NB4 (cell line): ENCODE measurements around the gene STAG2.
"Not testable (repeated sequence)": the region's sequence is repeated elsewhere in the genome, so short reads cannot be mapped to it uniquely, and the experiment has no call there.

ENCODE experiments used
- DNase-seq: peaks from one replicate; pipeline ENCODE4 v3.0.0; 2010; ENCODE audit warnings: low read depth
- H3K4me3 ChIP-seq: one replicate; pipeline ENCODE4 v1.5.1; 2011; ENCODE audit warnings: mild to moderate bottlenecking, low read depth, low read length, moderate library complexity
- MYC ChIP-seq: IDR thresholded peaks from 2 replicates; pipeline ENCODE4 v1.6.1; 2011; ENCODE audit warnings: low read depth, low read length
- POLR2A ChIP-seq: IDR thresholded peaks from 2 replicates; pipeline ENCODE4 v1.6.1; 2011; ENCODE audit warnings: mild to moderate bottlenecking; ENCODE audit not compliant: insufficient read length; ENCODE audit errors: extremely low read depth
- TF ChIP-seq, protein P1 (sequence below): IDR thresholded peaks from one replicate; pipeline ENCODE4 v1.5.1; 2012; ENCODE audit warnings: low read depth, low read length
- TF ChIP-seq, protein P2 (sequence below): IDR thresholded peaks from 2 replicates; pipeline ENCODE4 v1.6.1; 2011; ENCODE audit warnings: low read depth, low read length

The STAG2 gene

DNA sequence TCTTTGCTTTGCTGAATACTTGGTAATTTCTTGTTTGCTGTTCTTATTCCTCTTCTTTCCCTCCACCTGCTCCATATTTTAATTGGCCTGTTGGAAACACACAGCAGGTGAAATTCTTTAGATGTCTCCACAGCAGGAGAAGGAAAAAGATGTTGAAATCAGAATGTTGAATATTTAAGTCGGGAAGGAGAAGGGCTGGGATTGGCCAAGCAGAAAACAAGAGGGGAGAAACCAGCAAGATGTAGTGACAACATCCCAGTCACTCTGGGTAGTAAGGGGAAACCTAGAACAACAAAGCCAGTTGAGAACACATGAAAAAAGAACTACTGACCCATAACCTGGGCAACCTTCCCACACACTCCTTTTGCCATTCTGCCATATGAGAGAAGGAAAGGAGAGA lies 37.3 kb upstream of the STAG2 start:
- TF ChIP-seq, protein P1, sequence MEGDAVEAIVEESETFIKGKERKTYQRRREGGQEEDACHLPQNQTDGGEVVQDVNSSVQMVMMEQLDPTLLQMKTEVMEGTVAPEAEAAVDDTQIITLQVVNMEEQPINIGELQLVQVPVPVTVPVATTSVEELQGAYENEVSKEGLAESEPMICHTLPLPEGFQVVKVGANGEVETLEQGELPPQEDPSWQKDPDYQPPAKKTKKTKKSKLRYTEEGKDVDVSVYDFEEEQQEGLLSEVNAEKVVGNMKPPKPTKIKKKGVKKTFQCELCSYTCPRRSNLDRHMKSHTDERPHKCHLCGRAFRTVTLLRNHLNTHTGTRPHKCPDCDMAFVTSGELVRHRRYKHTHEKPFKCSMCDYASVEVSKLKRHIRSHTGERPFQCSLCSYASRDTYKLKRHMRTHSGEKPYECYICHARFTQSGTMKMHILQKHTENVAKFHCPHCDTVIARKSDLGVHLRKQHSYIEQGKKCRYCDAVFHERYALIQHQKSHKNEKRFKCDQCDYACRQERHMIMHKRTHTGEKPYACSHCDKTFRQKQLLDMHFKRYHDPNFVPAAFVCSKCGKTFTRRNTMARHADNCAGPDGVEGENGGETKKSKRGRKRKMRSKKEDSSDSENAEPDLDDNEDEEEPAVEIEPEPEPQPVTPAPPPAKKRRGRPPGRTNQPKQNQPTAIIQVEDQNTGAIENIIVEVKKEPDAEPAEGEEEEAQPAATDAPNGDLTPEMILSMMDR: no peak
- TF ChIP-seq MYC (no peak), POLR2A (no peak)
- TF ChIP-seq, protein P2, sequence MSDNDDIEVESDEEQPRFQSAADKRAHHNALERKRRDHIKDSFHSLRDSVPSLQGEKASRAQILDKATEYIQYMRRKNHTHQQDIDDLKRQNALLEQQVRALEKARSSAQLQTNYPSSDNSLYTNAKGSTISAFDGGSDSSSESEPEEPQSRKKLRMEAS: no peak
- DNase-seq: no peak
- H3K4me3 ChIP-seq: no peak overlapping the region

DNA sequence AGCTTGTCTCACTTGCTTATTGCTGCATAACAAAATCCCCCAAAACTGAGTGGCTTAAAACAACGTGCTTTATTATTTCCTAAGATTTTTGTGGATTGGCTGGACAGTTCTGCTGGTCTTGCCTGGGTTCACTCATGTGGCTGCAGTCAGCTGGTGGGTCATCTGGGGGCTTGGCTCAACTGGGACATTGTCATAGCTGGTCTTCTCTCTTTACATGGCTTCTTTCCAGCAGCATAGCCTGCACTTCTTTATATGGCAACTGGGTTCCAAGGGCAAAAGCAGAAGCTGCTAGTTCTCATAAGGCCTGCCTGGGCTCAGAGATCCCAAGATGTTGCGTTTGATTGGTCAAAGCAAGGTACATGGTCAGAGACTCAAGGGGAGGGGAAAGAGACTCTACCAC lies 33.7 kb upstream of the STAG2 start:
- peak; percentile 31 for DNase-seq
- TF ChIP-seq, protein P1: no peak
- TF ChIP-seq POLR2A (no peak), MYC (no peak)
- TF ChIP-seq, protein P2: no peak
- H3K4me3 ChIP-seq: no peak overlapping the region

DNA sequence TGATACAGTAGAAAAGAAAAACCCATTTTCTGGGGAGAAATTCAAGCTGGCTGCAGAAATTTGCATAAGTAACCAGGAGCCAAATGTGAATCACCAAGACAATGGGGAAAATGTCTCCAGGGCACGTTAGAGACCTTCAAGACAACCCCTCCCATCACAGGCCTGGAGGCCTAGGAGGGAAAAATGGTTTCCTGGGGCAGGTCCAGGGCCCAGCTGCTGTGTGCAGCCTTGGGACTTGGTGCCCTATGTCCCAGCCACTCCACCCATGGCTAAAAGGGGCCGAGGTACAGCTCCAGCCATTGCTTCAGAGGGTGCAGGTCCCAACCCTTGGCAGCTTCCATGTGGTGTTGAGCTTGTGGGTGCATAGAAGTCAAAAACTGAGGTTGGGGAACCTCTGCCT lies 29.5 kb upstream of the STAG2 start:
- DNase-seq, H3K4me3 ChIP-seq: not testable (repeated sequence)

DNA sequence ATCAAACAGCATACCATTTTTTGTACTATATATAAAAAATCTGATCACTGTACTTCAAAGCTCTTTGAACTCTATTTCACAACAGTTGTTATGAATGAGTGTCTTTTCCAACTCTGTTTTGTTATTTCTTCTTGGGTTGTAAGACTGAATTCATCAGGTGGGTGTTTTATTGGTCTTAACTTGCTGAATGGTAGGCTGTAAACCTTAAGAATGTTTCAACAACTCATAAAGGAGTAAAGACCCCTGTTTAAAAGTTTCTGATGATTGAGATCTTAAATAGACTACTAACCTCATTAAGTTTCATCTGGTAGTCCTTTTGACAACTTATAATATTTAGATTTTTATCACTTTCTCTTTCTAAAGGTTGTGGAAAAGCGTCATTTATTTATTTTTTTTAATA lies 18.4 kb upstream of the STAG2 start:
- no peak for TF ChIP-seq POLR2A
- TF ChIP-seq, protein P2: no peak
- no peak for TF ChIP-seq MYC
- TF ChIP-seq, protein P1: no peak
- no peak for DNase-seq
- H3K4me3 ChIP-seq: no peak overlapping the region

DNA sequence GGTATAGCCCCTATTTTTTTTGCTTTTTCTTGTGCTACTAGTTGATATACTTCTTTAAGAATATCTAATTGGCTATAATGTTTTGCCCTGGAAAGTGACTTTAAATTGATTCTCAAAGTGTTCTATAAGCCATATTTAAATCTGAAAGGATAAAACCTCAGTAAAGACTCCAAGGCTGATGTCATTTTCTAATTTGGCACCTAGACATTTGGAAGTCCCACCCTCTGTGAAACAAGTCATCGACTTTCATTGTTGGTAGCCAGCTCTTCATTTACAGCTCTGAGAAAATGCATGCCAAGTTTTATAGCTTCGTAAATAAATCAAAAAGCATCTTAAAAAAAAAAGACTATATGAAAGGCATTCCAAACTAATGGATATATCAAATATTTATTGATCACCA lies 18.0 kb upstream of the STAG2 start:
- no peak for DNase-seq
- no peak overlapping the region for H3K4me3 ChIP-seq
- TF ChIP-seq, protein P1: no peak
- TF ChIP-seq POLR2A (no peak), MYC (no peak)
- TF ChIP-seq, protein P2: no peak

DNA sequence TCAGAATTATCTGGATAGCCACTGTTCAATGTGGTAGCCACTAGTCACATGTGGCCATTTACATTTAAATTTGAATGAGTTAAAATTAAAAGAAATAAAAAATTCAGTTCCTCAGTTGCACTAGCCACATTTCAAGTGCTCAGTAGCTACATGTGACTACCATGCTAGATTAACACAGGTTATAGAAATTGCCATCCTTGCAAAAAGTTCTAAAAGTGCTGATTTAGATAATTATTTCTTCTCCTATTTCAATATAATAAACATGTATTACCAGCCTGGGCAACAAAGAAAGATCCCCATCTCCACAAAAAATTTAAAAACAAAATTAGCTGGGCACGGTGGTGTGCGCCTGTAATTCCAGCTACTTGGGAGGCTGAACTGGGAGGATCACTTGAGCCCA lies 11.7 kb upstream of the STAG2 start:
- H3K4me3 ChIP-seq: no peak overlapping the region
- no peak for DNase-seq
- TF ChIP-seq, protein P1: no peak
